HepG2 (cell line): ENCODE results near the gene CD4. TPM values are rescaled to one million over a fixed set of nuclear protein-coding genes. Genes with fewer than 3 reads are reported as not detected.

Experiments used
- CREB3 ChIP-seq: sonication (generic); formaldehyde crosslinking; IDR thresholded peaks from 2 replicates; pipeline ENCODE4 v1.5.0; 2020; ENCODE audit warnings: missing genetic modification reagents
- FOXJ3 ChIP-seq: sonication (generic); formaldehyde crosslinking; IDR thresholded peaks from 2 replicates; pipeline ENCODE4 v1.4.0; 2020; ENCODE audit warnings: missing genetic modification reagents, mild to moderate bottlenecking, borderline replicate concordance
- HDAC1 ChIP-seq: sonication (generic); formaldehyde crosslinking; IDR thresholded peaks from 2 replicates; pipeline ENCODE4 v1.5.1; 2020; ENCODE audit warnings: mild to moderate bottlenecking, missing genetic modification reagents
- ISL2 ChIP-seq: sonication (generic); formaldehyde crosslinking; IDR thresholded peaks from 2 replicates; pipeline ENCODE4 v1.5.0; 2020; ENCODE audit warnings: missing genetic modification reagents
- MAF1 ChIP-seq: sonication (generic); formaldehyde crosslinking; IDR thresholded peaks from 2 replicates; pipeline ENCODE4 v1.5.0; 2020; ENCODE audit warnings: missing genetic modification reagents, borderline replicate concordance
- MYC ChIP-seq: sonication (generic); formaldehyde crosslinking; IDR thresholded peaks from 2 replicates; pipeline ENCODE4 v1.9.0; 2021; ENCODE audit warnings: missing genetic modification reagents, borderline replicate concordance
- NFATC3 ChIP-seq: sonication (generic); formaldehyde crosslinking; IDR thresholded peaks from 2 replicates; pipeline ENCODE4 v1.5.1; 2020; ENCODE audit warnings: mild to moderate bottlenecking, missing genetic modification reagents
- NR1H2 ChIP-seq: sonication (generic); formaldehyde crosslinking; IDR thresholded peaks from 2 replicates; pipeline ENCODE4 v1.8.1; 2022; ENCODE audit warnings: low read depth, missing genetic modification reagents, borderline replicate concordance
- PHF20 ChIP-seq: sonication (generic); formaldehyde crosslinking; IDR thresholded peaks from 2 replicates; pipeline ENCODE4 v1.5.0; 2020; ENCODE audit warnings: mild to moderate bottlenecking, missing genetic modification reagents
- POLR2G ChIP-seq: fragments of 200-400 bp; formaldehyde crosslinking; IDR thresholded peaks from 2 replicates; pipeline ENCODE4 v1.6.1; 2018; ENCODE audit warnings: mild to moderate bottlenecking, low read depth, low read length, moderate library complexity
- PRDM15 ChIP-seq: sonication (generic); formaldehyde crosslinking; IDR thresholded peaks from 2 replicates; pipeline ENCODE4 v1.4.0; 2020; ENCODE audit warnings: missing genetic modification reagents
- RFX3 ChIP-seq: IDR thresholded peaks from 2 replicates; pipeline ENCODE4 v1.6.1; 2016; ENCODE audit warnings: missing biosample characterization, missing genetic modification reagents
- SIN3A ChIP-seq: IDR thresholded peaks from 2 replicates; pipeline ENCODE4 v1.6.1; 2011; ENCODE audit warnings: low read depth, mild to moderate bottlenecking, control low read depth, low read length, borderline replicate concordance
- TAF1 ChIP-seq: sonication (generic); formaldehyde crosslinking; IDR thresholded peaks from 2 replicates; pipeline ENCODE4 v1.4.0; 2020; ENCODE audit warnings: missing genetic modification reagents
- THAP9 ChIP-seq: sonication (generic); formaldehyde crosslinking; IDR thresholded peaks from 2 replicates; pipeline ENCODE4; 2020; ENCODE audit warnings: missing genetic modification reagents, mild to moderate bottlenecking, borderline replicate concordance
- ZFP37 ChIP-seq: sonication (generic); formaldehyde crosslinking; IDR thresholded peaks from 2 replicates; pipeline ENCODE4 v1.4.0; 2020; ENCODE audit warnings: missing genetic modification reagents, borderline replicate concordance
- ZMYM4 ChIP-seq: sonication (generic); formaldehyde crosslinking; IDR thresholded peaks from 2 replicates; pipeline ENCODE4 v1.8.1; 2023; ENCODE audit warnings: mild to moderate bottlenecking, missing genetic modification reagents
- ZNF256 ChIP-seq: sonication (generic); formaldehyde crosslinking; conservative IDR thresholded peaks from 2 replicates; pipeline ENCODE4 v1.4.0; 2020; ENCODE audit warnings: missing genetic modification reagents
- ZNF350 ChIP-seq: sonication (generic); formaldehyde crosslinking; IDR thresholded peaks from 2 replicates; pipeline ENCODE4 v1.4.0; 2020; ENCODE audit warnings: mild to moderate bottlenecking, low read depth, missing genetic modification reagents, borderline replicate concordance
- ZNF460 ChIP-seq: sonication (generic); formaldehyde crosslinking; IDR thresholded peaks from 2 replicates; pipeline ENCODE4 v1.5.1; 2020; ENCODE audit warnings: missing genetic modification reagents, mild to moderate bottlenecking, borderline replicate concordance
- ZNF557 ChIP-seq: sonication (generic); formaldehyde crosslinking; IDR thresholded peaks from 2 replicates; pipeline ENCODE4 v1.4.0; 2020; ENCODE audit warnings: missing genetic modification reagents
- ZNF781 ChIP-seq: sonication (generic); formaldehyde crosslinking; IDR thresholded peaks from 2 replicates; pipeline ENCODE4 v1.5.1; 2020; ENCODE audit warnings: borderline replicate concordance, mild to moderate bottlenecking, missing genetic modification reagents; ENCODE audit errors: not compliant biosample characterization
- polyA plus RNA-seq, 8 experiments: library from polyadenylated mRNA; depleted of rRNA in 3 of 8; stranded (reverse) in 7 of 8; unstranded in 1 of 8; fragments of >200 nt; fragmentation: Illumina TruSeq in 4 of 8; extraction: Trizol in 4 of 8; gene quantifications; 2 replicates each; pipeline versions ENCODE4 v1.2.1 to v1.2.3, GENCODE V29; 2011 to 2016; ENCODE audit warnings: low read depth in 4 of 8, missing spikeins in 1 of 8, mixed read lengths in 1 of 8; ENCODE audit not compliant: insufficient read depth in 1 of 8
- total RNA-seq, 5 experiments: library from RNA; depleted of rRNA; stranded (reverse); fragments of >200 nt; fragmentation: Illumina TruSeq; extraction: Trizol; gene quantifications; 2 replicates each; pipeline ENCODE4 v1.2.3, GENCODE V29; 2016; ENCODE audit warnings: low read depth in 1 of 5

CD4 gene
- total and polyA plus RNA-seq, 2 of the 13 experiments (the other 11 are each of a cell fraction or from before 2014, with no cell fraction given) = 0.07 to 0.95 TPM

DNA sequence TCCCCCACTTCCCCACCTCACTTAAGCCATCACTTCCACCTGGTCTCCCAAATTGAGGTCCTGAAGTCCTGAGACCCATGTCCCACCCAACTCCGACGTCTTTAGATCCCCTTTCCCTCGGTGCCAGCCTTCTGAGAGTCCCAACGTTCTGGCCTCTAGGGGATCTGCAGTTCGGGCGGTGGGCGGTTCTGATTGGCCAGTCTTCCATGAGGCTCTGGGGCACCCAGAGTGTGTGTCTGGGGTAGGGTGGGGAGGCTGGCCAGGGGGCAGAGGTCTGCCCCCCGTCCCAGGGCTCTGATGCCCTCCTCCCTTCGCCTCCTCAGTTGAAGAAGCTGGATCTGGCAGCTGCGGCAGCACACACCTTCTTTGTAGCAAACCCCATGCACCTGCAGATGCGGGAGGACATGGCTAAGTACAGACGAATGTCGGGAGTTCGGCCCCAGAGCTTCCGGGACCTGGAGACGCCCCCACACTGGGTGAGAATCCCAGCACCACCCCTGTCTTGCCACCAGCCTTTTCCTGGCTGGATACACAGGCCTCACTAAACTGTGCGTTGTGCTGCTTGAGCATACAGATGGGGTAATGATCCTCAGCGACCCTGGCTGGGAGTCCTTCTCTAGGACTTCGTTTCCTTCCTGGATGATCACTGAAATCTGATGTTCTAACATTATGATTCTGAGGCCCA lies 40.4 kb downstream of the CD4 start (continued):
- TF ChIP-seq PRDM15 (0 out of 2 replicates have a peak, but pooled peaks have one; percentile 31), FOXJ3 (CRISPR knock-in tag) (no peak), ZNF460 (no peak), NR1H2 (CRISPR knock-in tag) (peak; percentile 39; the same call in 1 of the 2 replicates), ZFP37 (CRISPR knock-in tag) (0 out of 2 replicates have a peak, but pooled peaks have one; percentile 54), SIN3A (no peak), ZNF256 (CRISPR knock-in tag) (0 out of 2 replicates have a peak, but pooled peaks have one; percentile 55), ZNF350 (CRISPR knock-in tag) (0 out of 2 replicates have a peak, but pooled peaks have one; percentile 1), THAP9 (CRISPR knock-in tag) (no peak), HDAC1 (CRISPR knock-in tag) (peak; percentile 25; the same call in 1 of the 2 replicates), PHF20 (CRISPR knock-in tag) (peak; percentile 16), ZMYM4 (CRISPR knock-in tag) (peak; percentile 41), RFX3 (CRISPR knock-in tag) (no peak), CREB3 (CRISPR knock-in tag) (0 out of 2 replicates have a peak, but pooled peaks have one; percentile 50), ZNF557 (CRISPR knock-in tag) (peak; percentile 65; the same call in 1 of the 2 replicates), TAF1 (CRISPR knock-in tag) (peak; percentile 14), NFATC3 (CRISPR knock-in tag) (no peak), ISL2 (peak; percentile 58), ZNF781 (CRISPR knock-in tag) (peak; percentile 5), MYC (CRISPR knock-in tag) (peak; percentile 68), POLR2G (peak; percentile 68; the same call in 1 of the 2 replicates), MAF1 (0 out of 2 replicates have a peak, but pooled peaks have one; percentile 44)
